Mesothelial cell of epicardium (in vitro differentiated cells): ENCODE measurements around the gene AP2B1. TPM values are rescaled to one million over a fixed set of nuclear protein-coding genes. Genes with fewer than 3 reads are reported as not detected.

Experiments used
- DNase-seq, 2 experiments: peaks; one replicate each; pipeline ENCODE4 v3.0.0; 2021; ENCODE audit warnings: low spot score in 2 of 2; ENCODE audit not compliant: unreplicated experiment in 2 of 2
- H3K27ac Mint-ChIP-seq: 2 replicates; pipeline ENCODE4 v1.8.0; 2021; ENCODE audit warnings: mixed read lengths
- H3K27me3 Mint-ChIP-seq: 2 replicates; pipeline ENCODE4 v1.8.0; 2021; ENCODE audit warnings: low read depth, mixed read lengths
- H3K36me3 Mint-ChIP-seq: 2 replicates; pipeline ENCODE4 v1.8.0; 2021; ENCODE audit warnings: mixed read lengths
- H3K4me1 Mint-ChIP-seq: 2 replicates; pipeline ENCODE4 v1.8.0; 2021; ENCODE audit warnings: mixed read lengths
- H3K4me3 Mint-ChIP-seq: 2 replicates; pipeline ENCODE4 v1.8.0; 2021; ENCODE audit warnings: mild to moderate bottlenecking, moderate library complexity, mixed read lengths
- H3K9me3 Mint-ChIP-seq: 2 replicates; pipeline ENCODE4 v1.8.0; 2021; ENCODE audit warnings: mixed read lengths
- CTCF ChIP-seq: fragments of 200-600 bp; sonication (generic); IDR thresholded peaks from one replicate; pipeline ENCODE4 v1.5.0; 2021; ENCODE audit warnings: antibody characterized with exemption; ENCODE audit not compliant: unreplicated experiment
- total RNA-seq: library from RNA; stranded (reverse); gene quantifications from 3 replicates; pipeline ENCODE4 v1.2.1, GENCODE V29; 2021

The AP2B1 gene
- total RNA-seq, 1 donor from 2014 or later, result 155 TPM

- peaks cover 79% of the 10 kb centered on the region for H3K27me3 Mint-ChIP-seq
- no peaks in the 10 kb centered on the region for H3K4me1 Mint-ChIP-seq
- H3K4me3 Mint-ChIP-seq, result no peak overlapping the region
- TF ChIP-seq CTCF, result no peak
- H3K27ac Mint-ChIP-seq, result no peak overlapping the region
- no peaks in the 10 kb centered on the region for H3K36me3 Mint-ChIP-seq
- no peak for DNase-seq
- H3K9me3 Mint-ChIP-seq, result no peaks in the 10 kb centered on the region
These were observed 33.8 kb upstream of the AP2B1 start for GRCh38 chr17:35553310-35553709.

- H3K27ac Mint-ChIP-seq, result no peak overlapping the region
- no peaks in the 10 kb centered on the region for H3K4me1 Mint-ChIP-seq
- H3K36me3 Mint-ChIP-seq, result no peaks in the 10 kb centered on the region
- DNase-seq, result no peak
- no peak overlapping the region for H3K4me3 Mint-ChIP-seq
- H3K9me3 Mint-ChIP-seq, result no peaks in the 10 kb centered on the region
- peaks cover 76% of the 10 kb centered on the region for H3K27me3 Mint-ChIP-seq
- no peak for TF ChIP-seq CTCF
These were observed 32.5 kb upstream of the AP2B1 start for GRCh38 chr17:35554668-35555067.

- no peaks in the 10 kb centered on the region for H3K4me1 Mint-ChIP-seq
- no peak overlapping the region for H3K4me3 Mint-ChIP-seq
- H3K27me3 Mint-ChIP-seq, result peaks cover 76% of the 10 kb centered on the region
- no peak for TF ChIP-seq CTCF
- DNase-seq, result no peak
- H3K27ac Mint-ChIP-seq, result no peak overlapping the region
- H3K36me3 Mint-ChIP-seq, result no peaks in the 10 kb centered on the region
- H3K9me3 Mint-ChIP-seq, result no peaks in the 10 kb centered on the region
These were observed 31.4 kb upstream of the AP2B1 start for GRCh38 chr17:35555691-35556090.

- Mint-ChIP-seq H3K4me3 (no peak overlapping the region), H3K36me3 (no peaks in the 10 kb centered on the region), H3K27me3 (peaks cover 62% of the 10 kb centered on the region), H3K4me1 (no peaks in the 10 kb centered on the region), H3K27ac (no peak overlapping the region), H3K9me3 (no peaks in the 10 kb centered on the region)
- DNase-seq, result no peak
- no peak for TF ChIP-seq CTCF
These were observed 29.8 kb upstream of the AP2B1 start for GRCh38 chr17:35557353-35557752.

- Mint-ChIP-seq H3K4me3 (no peak overlapping the region), H3K27ac (no peak overlapping the region), H3K9me3 (no peaks in the 10 kb centered on the region), H3K36me3 (no peaks in the 10 kb centered on the region), H3K4me1 (no peaks in the 10 kb centered on the region), H3K27me3 (peaks cover 58% of the 10 kb centered on the region)
- DNase-seq, result no peak
- TF ChIP-seq CTCF, result no peak
These were observed 27.5 kb upstream of the AP2B1 start for GRCh38 chr17:35559495-35560210.
